GM18505 (cell line): Measurements from ENCODE around the gene SLC2A4.
"Not testable (repeated sequence)": the region's sequence is repeated elsewhere in the genome, so short reads cannot be mapped to it uniquely, and the experiment has no call there.

ENCODE experiments used
- ATAC-seq: cut with Tn5 transposase; IDR thresholded peaks from one replicate; pipeline ENCODE4 v1.9.1; 2021; ENCODE audit not compliant: unreplicated experiment
- POLR2A ChIP-seq: IDR thresholded peaks from 4 replicates; pipeline ENCODE4 v1.6.1; 2011; ENCODE audit warnings: borderline replicate concordance; ENCODE audit not compliant: insufficient read depth, insufficient read length; ENCODE audit errors: extremely low read depth

Gene SLC2A4

DNA sequence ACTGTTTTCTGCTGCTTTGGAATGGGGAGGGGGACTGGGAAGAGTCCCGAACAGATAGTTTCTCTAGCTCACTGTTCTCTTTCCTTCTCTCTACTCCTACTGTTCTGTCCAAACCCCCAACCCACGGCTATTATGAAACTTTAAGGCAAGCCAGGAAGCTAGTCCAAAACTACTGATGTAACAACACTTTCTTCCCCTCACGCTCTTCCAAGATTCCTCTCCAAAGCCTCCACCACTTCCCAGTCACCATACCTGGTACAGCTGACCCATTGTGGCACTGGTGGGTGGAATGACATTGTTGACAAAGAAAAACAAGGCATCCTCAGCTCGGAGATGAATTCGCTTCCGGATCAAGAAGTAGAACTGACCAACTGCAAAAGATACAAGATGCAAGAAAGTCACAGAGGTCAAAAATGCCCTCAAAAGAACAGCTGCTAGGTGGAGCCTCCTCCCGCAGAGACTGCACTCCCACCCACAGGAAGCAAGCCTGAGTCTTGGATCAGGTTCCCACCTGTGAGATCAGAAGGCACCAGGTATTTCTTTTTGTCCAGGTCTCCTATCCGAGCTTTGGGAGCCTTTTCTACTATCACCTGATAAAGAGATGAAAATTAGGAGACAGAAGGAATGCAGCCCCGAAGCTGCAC lies 40.3 kb upstream of the SLC2A4 start:
- no peak for ATAC-seq
- TF ChIP-seq POLR2A = no peak

DNA sequence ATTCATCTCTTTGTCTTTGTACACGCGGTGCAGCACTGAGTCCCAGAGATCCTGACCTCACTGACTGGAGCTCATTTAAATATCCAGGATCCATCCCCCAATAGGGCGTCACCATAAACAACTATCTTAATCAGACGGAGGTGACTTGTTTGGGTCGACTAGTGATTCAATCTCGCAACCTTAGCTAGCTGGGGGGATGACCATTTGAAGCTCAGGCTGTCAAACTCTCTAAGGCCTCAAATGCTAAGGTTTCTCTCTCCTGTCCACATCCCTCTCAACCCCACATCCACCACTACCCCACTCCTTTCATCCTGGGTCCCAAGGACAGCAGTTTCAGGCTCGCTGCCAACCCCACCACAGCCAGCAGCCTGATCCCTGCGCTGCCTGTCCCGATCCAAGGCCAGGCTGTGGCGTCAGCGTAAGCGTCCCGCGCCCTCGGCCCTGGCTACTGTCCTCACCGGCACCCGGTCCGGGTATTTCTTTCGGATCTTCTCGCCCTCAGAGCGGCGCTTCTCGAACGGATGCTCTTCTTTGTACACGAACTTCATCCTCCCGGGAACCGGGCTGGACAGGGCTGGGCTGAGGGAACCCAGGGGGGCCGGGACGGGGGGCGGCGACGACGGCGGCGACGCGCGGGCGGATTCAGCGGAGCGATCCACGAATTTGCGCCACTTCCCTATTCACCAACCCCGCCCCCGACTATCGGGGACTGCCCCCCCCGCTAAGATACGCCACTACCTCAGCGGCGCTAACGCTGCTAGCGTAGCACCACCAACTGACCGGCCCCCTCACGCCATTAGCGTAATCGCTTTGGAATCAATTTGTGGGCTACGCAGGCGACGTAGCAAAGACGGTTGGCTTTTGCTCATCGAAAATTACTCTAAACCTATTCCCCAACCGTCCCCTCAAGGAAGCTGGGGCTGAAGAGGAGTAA lies 39.5 kb upstream of the SLC2A4 start, which contains the start of gene GABARAP:
GABARAP (minus strand) TSS at position 667 of the 934 bp plus-strand sequence; CDS start at position 548, 119 bp downstream.
- ATAC-seq = peak; percentile 37

DNA sequence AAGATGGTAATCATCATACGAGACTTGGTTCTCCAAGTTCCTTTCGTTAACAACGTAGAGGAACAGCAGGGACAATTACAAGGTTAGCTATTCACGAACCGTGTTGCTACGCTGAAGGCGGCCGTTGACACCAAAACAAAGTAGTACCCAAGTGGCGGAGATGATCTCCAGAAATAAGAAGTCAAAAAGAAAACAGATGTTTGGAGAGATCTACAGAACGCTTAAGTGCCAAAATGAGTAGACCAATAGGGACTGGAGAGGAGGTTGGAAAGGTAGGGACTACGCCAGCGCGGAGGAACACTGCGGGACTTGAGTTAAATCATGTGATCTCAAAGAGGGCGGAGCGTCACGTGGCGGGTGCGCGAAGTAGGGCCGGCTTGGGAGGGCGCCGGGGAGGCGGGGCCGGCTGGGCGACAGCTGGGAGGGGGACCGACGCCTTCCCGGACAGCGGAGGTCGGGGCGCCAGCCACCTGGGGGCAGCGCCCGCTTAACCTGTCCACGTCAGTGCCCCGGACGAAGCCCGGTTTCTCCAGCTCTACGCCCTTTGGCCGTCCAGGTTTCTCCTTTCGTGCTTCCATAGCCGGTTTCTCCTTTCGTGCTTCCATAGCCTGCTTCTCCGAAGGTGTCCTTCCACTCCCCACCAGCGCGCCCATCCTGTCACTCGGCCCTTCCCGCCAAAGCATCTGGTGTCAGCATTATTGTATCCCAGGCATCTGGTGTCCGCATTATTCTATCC lies 38.6 kb upstream of the SLC2A4 start:
- peak; percentile 64 for TF ChIP-seq POLR2A
- ATAC-seq = peak; percentile 39

More for the DNA sequence above, 39.5 kb upstream of the SLC2A4 start, which contains the start of gene GABARAP:
- peak; percentile 46 for TF ChIP-seq POLR2A

DNA sequence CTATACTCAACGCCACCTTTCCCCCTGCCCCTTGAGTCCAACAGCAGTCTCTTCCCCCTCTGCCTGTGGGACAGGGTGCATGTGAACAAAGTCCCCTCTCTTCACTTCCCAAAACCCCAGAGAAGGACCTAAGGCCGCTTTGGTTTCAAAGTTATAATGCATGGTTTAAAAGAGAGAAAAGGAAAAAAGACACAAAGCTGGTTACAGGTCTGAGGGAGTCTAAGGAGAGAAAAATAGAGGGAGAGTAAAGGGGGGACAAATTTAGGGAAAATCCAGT lies 38.1 kb upstream of the SLC2A4 start:
- ATAC-seq = no peak
- no peak for TF ChIP-seq POLR2A

DNA sequence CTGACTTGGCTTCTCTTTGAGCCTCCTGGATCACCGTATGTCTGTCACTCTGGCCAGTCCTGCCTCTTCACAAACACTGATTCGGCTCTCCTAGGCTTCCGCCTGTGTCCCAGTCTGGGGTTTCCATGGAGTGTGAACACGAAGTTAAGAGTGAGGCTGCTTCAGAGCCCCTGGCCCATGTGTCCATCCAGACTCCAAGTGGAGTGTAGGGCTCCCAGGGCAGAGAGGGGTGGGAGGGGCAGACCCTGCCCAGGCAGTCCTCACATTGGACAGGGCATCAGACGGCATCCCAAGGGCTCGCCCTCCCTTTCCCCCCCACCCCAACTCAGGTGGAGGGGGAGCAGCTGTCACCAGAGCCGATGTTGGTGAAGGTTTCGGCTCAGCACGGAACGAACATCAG lies 37.7 kb upstream of the SLC2A4 start:
- not testable (repeated sequence) for ATAC-seq

DNA sequence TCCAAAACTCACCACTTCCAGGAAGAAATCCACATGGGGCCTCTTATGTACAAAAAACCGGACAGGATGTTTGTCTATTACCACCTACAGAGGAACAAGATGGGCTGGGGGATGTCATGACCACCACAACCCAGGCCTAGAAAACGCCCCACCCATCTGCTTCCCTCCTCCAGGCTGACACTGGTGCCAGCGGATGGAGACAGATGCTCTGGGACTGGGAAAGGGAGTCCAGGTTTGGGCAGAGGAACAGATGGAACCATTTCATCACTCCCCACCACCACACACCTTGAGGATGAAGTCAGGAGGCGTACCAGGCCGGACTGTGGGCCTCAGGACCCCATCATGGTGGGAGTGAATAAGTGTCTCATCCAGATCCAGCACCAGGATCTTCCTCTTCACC lies 34.7 kb upstream of the SLC2A4 start:
- no peak for ATAC-seq
- TF ChIP-seq POLR2A = no peak

DNA sequence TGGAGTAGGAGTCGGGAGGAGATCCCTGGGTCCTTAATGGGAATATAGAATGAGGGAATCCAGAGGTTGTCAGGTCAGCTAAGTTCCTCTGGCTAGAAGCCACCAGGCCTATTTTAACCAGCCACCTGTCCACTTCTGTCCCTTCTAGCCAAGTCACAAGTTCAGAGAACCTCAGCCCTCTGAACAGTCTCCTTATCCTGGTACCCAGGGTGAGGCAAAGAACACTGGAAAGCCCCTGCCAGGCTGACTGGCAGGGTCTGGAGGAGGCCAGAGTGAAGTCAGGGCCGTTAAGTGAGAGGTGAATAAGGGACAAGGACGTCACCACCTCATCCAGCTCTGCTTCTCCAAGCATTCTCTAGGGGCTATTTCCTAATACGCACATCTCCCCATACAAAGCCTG lies 32.7 kb upstream of the SLC2A4 start:
- TF ChIP-seq POLR2A = no peak
- no peak for ATAC-seq

DNA sequence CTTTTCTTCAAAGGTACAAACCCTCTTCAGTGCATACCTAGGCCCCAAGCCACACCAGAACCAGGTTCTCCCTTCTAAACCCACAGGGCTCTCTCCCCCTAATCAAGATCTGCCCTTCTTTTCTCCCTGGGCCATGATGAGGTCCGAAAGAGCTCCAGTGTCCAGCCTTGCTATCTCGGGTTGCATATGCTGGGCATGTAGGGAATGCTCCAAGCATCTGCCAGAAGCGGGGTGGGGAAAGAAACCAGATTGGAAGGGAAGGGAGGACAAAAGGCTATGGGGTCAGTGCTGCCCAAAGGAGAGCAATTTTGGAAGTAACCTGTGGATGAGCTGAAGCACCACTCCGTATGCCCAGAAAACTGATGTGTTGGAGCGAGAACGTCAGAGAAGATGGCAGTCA lies 32.3 kb upstream of the SLC2A4 start:
- no peak for ATAC-seq
- TF ChIP-seq POLR2A = no peak

DNA sequence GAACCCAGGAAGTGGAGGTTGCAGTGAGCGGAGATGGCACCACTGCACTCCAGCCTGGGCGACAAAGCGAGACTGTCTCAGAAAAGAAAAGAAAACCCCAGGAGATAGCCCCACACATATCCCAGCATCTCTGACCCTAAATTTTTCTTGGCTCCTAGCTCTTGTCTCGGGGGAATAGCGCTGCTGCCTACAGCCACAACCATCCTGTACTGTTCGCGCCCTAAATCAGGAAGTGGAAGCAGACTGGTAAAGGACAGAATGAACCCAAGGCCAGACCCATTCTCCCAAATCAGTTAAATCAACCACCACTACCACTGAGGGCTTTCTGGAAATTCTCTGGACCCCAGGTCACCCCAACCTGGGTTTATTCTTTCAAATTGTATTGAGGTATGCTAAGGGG lies 31.7 kb upstream of the SLC2A4 start:
- no peak for TF ChIP-seq POLR2A
- ATAC-seq = no peak

DNA sequence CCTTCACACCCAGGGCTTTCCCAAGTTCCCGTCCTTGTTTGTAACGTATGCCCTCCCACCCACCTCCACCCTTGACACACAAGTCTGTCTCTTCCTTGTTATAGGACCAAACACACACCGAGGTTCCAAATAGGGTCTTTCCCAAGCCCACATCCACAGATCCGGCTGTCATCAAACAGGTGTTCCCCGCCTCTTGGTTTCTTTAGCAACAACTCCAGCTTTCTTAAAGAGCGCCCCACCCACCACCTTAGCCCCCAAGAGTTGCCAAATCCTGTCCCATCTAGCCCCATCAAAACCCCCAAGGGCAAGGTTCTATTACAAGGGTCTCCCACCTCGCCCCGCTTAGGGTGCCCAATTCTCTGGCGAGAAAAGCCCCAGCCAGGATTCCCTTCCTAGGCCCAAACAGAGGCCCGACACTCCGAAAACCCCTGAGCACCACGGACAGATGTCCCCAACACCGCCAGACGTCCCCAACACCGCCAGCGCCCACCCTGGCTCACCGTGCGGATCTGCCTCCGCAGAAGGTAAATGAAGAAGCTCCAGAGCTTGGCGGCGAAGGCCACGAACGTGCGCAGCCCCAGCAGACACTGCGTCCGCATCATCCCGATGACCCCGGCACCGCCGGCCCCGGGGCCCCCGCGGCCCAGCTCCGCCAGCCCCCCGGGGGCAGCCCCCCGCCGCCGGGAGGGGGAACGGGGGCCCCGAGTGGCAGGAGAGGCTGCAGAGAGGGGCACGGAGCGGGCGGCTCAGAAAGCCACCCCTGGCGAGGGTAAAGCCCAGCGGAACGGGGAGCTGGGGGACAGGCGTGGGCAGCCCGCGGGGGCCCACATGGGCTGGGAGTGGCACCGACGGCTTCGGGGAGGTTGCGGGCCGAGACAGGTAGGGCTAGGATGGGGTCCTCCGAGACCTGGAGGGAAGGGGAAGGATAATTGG lies 30.6 kb upstream of the SLC2A4 start:
- no peak for TF ChIP-seq POLR2A
- ATAC-seq = peak; percentile 4

DNA sequence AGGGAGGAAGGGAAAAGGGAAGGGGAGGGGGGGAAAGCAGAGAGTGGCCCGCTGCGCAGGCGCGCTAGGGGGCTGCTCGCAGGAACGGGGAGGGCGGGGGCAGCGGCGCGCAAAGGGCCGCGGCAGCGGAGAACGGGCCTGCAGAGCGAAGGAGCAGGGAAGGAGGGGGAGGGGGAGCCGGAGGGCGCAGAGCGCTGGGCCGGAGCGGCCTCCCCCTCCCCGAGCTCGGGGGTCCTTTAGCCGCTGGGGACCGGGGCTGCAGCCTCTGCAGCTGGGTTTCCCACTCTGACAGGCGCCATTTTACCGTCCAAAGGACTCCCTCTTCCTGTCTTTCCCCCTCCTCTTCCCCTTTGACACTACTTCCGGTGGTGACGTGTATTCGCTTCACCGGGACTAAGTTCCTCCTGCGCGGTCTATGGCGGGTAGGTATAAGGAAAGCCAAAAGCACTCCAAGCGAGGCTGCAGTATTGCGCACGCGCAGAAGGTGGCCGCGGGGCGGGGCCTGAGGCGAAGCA lies 29.8 kb upstream of the SLC2A4 start, which contains the start of gene CTDNEP1:
CTDNEP1 (minus strand) TSS at position 74 of the 515 bp plus-strand sequence. CDS start 438 bp downstream, outside the sequence.
- peak; percentile 82 for ATAC-seq
- peak; percentile 58 for TF ChIP-seq POLR2A
